ENCODE data around the gene FBF1.
A peak's percentile ranks its signal among the peaks of the same experiment; 100 is the strongest.
"Not testable (repeated sequence)": the region's sequence is repeated elsewhere in the genome, so short reads cannot be mapped to it uniquely, and the experiment has no call there.

FBF1 gene

GRCh38 chr17:75876938-75877751 lies 63.7 kb downstream of the FBF1 start:
- peak; percentile 92 for DNase-seq (ENCODE audit: insufficient read length, low spot score)
- peak; percentile 68 for FAIRE-seq

- DNase-seq (ENCODE audit: insufficient read length, low spot score): no peak
- no peak for FAIRE-seq
Observed at GRCh38 chr17:75876190-75876937, 64.5 kb downstream of the FBF1 start.

- FAIRE-seq: peak; percentile 59
- DNase-seq (ENCODE audit: insufficient read length, low spot score): no peak
Observed at GRCh38 chr17:75875940-75876189, 65.0 kb downstream of the FBF1 start.

- no peak for DNase-seq (ENCODE audit: insufficient read length, low spot score)
- no peak for FAIRE-seq
Observed at GRCh38 chr17:75875182-75875939, 65.5 kb downstream of the FBF1 start.

- no peak for FAIRE-seq
Observed at GRCh38 chr17:75874323-75875181, 66.3 kb downstream of the FBF1 start.

GRCh38 chr17:75873587-75874322 lies 67.1 kb downstream of the FBF1 start:
- no peak for DNase-seq (ENCODE audit: insufficient read length, low spot score)
- FAIRE-seq: no peak

More at GRCh38 chr17:75874323-75875181, 66.3 kb downstream of the FBF1 start:
- no peak for DNase-seq (ENCODE audit: insufficient read length, low spot score)

- FAIRE-seq (no peak), DNase-seq (ENCODE audit: insufficient read length, low spot score) (peak; percentile 64)
Observed at GRCh38 chr17:75872434-75873351, 68.1 kb downstream of the FBF1 start.

- not testable (repeated sequence) for DNase-seq (ENCODE audit: insufficient read length, low spot score); FAIRE-seq
Observed at GRCh38 chr17:75870228-75870627, 70.6 kb downstream of the FBF1 start.

- no peak for DNase-seq (ENCODE audit: insufficient read length, low spot score)
- FAIRE-seq: no peak
Observed at GRCh38 chr17:75869282-75870141, 71.3 kb downstream of the FBF1 start.

GRCh38 chr17:75868730-75869281 lies 72.0 kb downstream of the FBF1 start:
- not testable (repeated sequence) for FAIRE-seq; DNase-seq (ENCODE audit: insufficient read length, low spot score)

GRCh38 chr17:75865404-75866188 lies 75.2 kb downstream of the FBF1 start:
- DNase-seq (ENCODE audit: insufficient read length, low spot score); FAIRE-seq: not testable (repeated sequence)

GRCh38 chr17:75864887-75865286 lies 76.0 kb downstream of the FBF1 start:
- FAIRE-seq; DNase-seq (ENCODE audit: insufficient read length, low spot score): not testable (repeated sequence)

GRCh38 chr17:75864448-75864871 lies 76.4 kb downstream of the FBF1 start:
- FAIRE-seq: no peak
- DNase-seq (ENCODE audit: insufficient read length, low spot score): no peak

GRCh38 chr17:75861927-75862317 lies 78.9 kb downstream of the FBF1 start:
- DNase-seq (ENCODE audit: insufficient read length, low spot score): no peak
- FAIRE-seq: no peak
